Loucy (cell line): Measurements from ENCODE around the gene ZNF326.

Source experiments
- H2AFZ ChIP-seq: fragments of 200-600 bp; sonication (generic); 2 replicates; pipeline ENCODE4 v1.6.0; 2016; ENCODE audit warnings: antibody characterized with exemption, mild to moderate bottlenecking, low read length, moderate library complexity
- H3F3A ChIP-seq: fragments of 200-600 bp; 2 replicates; pipeline ENCODE4 v1.6.0; 2016; ENCODE audit warnings: antibody characterized with exemption, low read depth, mild to moderate bottlenecking
- H3K27me3 ChIP-seq: fragments of 200-600 bp; sonication (generic); 2 replicates; pipeline ENCODE4 v1.6.1; 2014; ENCODE audit warnings: low read length, mild to moderate bottlenecking; ENCODE audit not compliant: insufficient read depth, poor library complexity, severe bottlenecking
- H3K36me3 ChIP-seq: fragments of 200-600 bp; sonication (generic); 2 replicates; pipeline ENCODE4 v1.6.1; 2016; ENCODE audit warnings: low read length; ENCODE audit not compliant: insufficient read depth
- H3K4me1 ChIP-seq: fragments of 200-600 bp; sonication (generic); 2 replicates; pipeline ENCODE4 v1.5.1; 2014; ENCODE audit warnings: low read length, mild to moderate bottlenecking; ENCODE audit not compliant: insufficient read depth, poor library complexity, severe bottlenecking
- H3K4me2 ChIP-seq: fragments of 200-600 bp; sonication (generic); 2 replicates; pipeline ENCODE4 v1.6.0; 2014; ENCODE audit warnings: antibody characterized with exemption, low read length, low read depth, mild to moderate bottlenecking; ENCODE audit not compliant: poor library complexity, severe bottlenecking
- H3K4me3 ChIP-seq: fragments of 200-600 bp; sonication (generic); 2 replicates; pipeline ENCODE4 v1.5.1; 2014; ENCODE audit warnings: low read length, mild to moderate bottlenecking, mixed read lengths; ENCODE audit not compliant: poor library complexity, severe bottlenecking
- H3K79me2 ChIP-seq: fragments of 200-600 bp; sonication (generic); 2 replicates; pipeline ENCODE4 v1.6.1; 2014; ENCODE audit warnings: low read length; ENCODE audit not compliant: insufficient read depth
- H3K9ac ChIP-seq: fragments of 200-600 bp; sonication (generic); 2 replicates; pipeline ENCODE4 v1.6.0; 2014; ENCODE audit warnings: mild to moderate bottlenecking, low read depth, low read length, moderate library complexity; ENCODE audit not compliant: poor library complexity, severe bottlenecking
- H3K9me2 ChIP-seq: fragments of 200-600 bp; sonication (generic); replicated peaks from 2 replicates; pipeline ENCODE4 v1.6.1; 2016; ENCODE audit warnings: low read depth, low read length, mixed read lengths
- H3K9me3 ChIP-seq: fragments of 200-600 bp; sonication (generic); 2 replicates; pipeline ENCODE4 v1.6.1; 2014; ENCODE audit warnings: mild to moderate bottlenecking, antibody characterized with exemption, low read length, low read depth; ENCODE audit not compliant: insufficient read depth
- H4K20me1 ChIP-seq: fragments of 200-600 bp; sonication (generic); 2 replicates; pipeline ENCODE4 v1.6.0; 2014; ENCODE audit warnings: antibody characterized with exemption, low read length, mild to moderate bottlenecking; ENCODE audit not compliant: insufficient read depth, poor library complexity, severe bottlenecking
- EZH2phosphoT487 ChIP-seq: fragments of 200-600 bp; IDR thresholded peaks from 2 replicates; pipeline ENCODE4 v1.6.1; 2018; ENCODE audit warnings: antibody characterized with exemption, mild to moderate bottlenecking, moderate library complexity, borderline replicate concordance
- TF ChIP-seq, protein P1 (sequence below): fragments of 200-600 bp; sonication (generic); conservative IDR thresholded peaks from 2 replicates; pipeline ENCODE4 v1.5.1; 2014; ENCODE audit warnings: mild to moderate bottlenecking, antibody characterized with exemption, low read length

The ZNF326 gene

GRCh38 chr1:89962024-89962741, 32.7 kb upstream of the ZNF326 start:
- H3K27me3 ChIP-seq, result no peaks in the 10 kb centered on the region
- H2AFZ ChIP-seq, result 0 out of 2 replicates have a peak overlapping the region, but pooled peaks have one; percentile 0
- H3K9ac ChIP-seq, result no peak overlapping the region
- H3K4me2 ChIP-seq, result peak overlapping the region; percentile 56
- TF ChIP-seq, protein P1, sequence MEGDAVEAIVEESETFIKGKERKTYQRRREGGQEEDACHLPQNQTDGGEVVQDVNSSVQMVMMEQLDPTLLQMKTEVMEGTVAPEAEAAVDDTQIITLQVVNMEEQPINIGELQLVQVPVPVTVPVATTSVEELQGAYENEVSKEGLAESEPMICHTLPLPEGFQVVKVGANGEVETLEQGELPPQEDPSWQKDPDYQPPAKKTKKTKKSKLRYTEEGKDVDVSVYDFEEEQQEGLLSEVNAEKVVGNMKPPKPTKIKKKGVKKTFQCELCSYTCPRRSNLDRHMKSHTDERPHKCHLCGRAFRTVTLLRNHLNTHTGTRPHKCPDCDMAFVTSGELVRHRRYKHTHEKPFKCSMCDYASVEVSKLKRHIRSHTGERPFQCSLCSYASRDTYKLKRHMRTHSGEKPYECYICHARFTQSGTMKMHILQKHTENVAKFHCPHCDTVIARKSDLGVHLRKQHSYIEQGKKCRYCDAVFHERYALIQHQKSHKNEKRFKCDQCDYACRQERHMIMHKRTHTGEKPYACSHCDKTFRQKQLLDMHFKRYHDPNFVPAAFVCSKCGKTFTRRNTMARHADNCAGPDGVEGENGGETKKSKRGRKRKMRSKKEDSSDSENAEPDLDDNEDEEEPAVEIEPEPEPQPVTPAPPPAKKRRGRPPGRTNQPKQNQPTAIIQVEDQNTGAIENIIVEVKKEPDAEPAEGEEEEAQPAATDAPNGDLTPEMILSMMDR, result no peak
- no peak for TF ChIP-seq EZH2phosphoT487
- H3K4me3 ChIP-seq, result peak overlapping the region; percentile 19
- 0 out of 2 replicates have a peak, but pooled peaks cover 2% of the 10 kb centered on the region for H3K9me3 ChIP-seq
- H3K4me1 ChIP-seq, result peaks cover 26% of the 10 kb centered on the region
- H3K79me2 ChIP-seq, result no peaks in the 10 kb centered on the region
- no peaks in the 10 kb centered on the region for H3K9me2 ChIP-seq
- no peaks in the 10 kb centered on the region for H4K20me1 ChIP-seq
- H3K36me3 ChIP-seq, result no peaks in the 10 kb centered on the region
- H3F3A ChIP-seq, result no peaks in the 10 kb centered on the region

DNA sequence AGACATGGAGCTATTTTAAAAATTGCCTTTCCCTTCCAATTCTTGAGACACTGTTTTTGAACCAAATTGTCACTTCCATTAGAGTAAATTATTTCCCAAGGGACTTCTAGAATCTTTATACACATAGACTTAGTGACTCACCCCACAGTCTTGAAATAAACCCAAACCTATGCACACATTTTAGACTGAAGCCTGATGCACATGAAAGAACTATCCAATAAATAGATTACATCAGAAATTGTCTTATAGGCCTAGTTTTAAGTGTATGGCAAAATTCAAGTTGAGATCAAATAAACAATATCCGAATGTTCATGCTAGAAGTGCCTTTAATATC, 32.2 kb upstream of the ZNF326 start:
- H3F3A ChIP-seq, result no peaks in the 10 kb centered on the region
- H3K4me3 ChIP-seq, result no peak overlapping the region
- H3K4me1 ChIP-seq, result peaks cover 20% of the 10 kb centered on the region
- no peaks in the 10 kb centered on the region for H3K27me3 ChIP-seq
- H3K79me2 ChIP-seq, result no peaks in the 10 kb centered on the region
- 0 out of 2 replicates have a peak, but pooled peaks cover 2% of the 10 kb centered on the region for H3K9me3 ChIP-seq
- no peak overlapping the region for H3K9ac ChIP-seq
- TF ChIP-seq, protein P1, result no peak
- TF ChIP-seq EZH2phosphoT487, result no peak
- no peaks in the 10 kb centered on the region for H3K9me2 ChIP-seq
- no peak overlapping the region for H2AFZ ChIP-seq
- no peaks in the 10 kb centered on the region for H4K20me1 ChIP-seq
- no peaks in the 10 kb centered on the region for H3K36me3 ChIP-seq
- peak overlapping the region; percentile 56 for H3K4me2 ChIP-seq

DNA sequence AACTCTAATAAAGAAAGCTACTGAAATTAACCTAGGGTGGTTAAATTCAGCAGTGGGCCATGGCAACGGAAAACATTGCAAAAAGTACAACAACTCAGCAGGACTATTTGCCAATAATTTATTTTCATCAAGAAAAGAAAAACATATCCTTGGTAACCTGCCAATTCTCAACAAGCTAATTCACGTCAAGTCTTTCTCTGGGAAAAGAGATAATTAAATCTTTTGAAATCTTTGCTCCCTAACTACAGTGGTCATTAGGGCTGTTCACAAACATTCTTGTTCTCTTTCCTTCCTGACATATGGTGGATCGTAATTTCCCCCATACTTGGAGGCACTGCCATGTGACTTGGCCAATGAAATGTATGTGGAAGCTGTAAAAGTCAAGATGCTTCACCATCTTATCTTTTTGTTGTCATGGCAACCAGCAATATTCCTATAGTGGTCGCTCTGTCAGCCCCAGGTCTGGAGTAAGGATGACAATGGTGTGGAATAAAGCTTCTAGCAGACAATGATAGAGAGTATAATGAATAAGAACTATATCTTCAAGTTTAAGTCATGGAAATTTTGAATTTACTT, 29.6 kb upstream of the ZNF326 start:
- Histone ChIP-seq H3K9me2 (no peaks in the 10 kb centered on the region), H3K9ac (no peak overlapping the region), H3K36me3 (no peaks in the 10 kb centered on the region), H3K4me1 (peaks cover 18% of the 10 kb centered on the region), H3F3A (no peaks in the 10 kb centered on the region), H3K79me2 (no peaks in the 10 kb centered on the region), H2AFZ (no peak overlapping the region), H4K20me1 (no peaks in the 10 kb centered on the region), H3K4me2 (no peak overlapping the region), H3K9me3 (no peaks in the 10 kb centered on the region), H3K4me3 (no peak overlapping the region), H3K27me3 (no peaks in the 10 kb centered on the region)
- no peak for TF ChIP-seq EZH2phosphoT487
- TF ChIP-seq, protein P1, result no peak
